ENCODE data around the gene EID2B. TPM values are rescaled to one million over a fixed set of nuclear protein-coding genes. Genes with fewer than 3 reads are reported as not detected.
A peak's percentile ranks its signal among the peaks of the same experiment; 100 is the strongest.

The EID2B gene
- total RNA-seq, 1 experiment from 2014 or later: 3.4 TPM

DNA sequence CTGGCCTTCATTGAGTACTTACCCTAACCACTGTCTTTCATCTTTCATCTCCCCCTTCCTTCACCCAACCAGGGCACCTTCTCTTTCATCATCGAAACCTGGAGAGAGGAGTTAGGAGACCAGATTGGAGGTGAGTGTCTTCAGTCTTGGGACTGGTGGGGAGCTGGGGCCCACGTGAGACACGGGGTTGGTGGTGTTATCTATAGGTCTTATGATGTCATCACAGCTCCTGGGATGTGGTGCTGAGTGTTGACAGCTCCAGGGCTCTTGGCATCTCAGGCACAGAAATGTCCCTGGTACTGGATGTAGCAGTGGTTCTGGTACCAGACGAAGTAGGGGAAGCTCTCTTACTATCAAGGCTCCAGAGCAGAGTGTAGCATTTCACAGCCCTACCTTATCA lies 32.1 kb downstream of the EID2B start:
- POLR2A ChIA-PET (ENCODE audit: low non-redundant PET): interaction anchor here (0.6 to 1.0 kb wide), 2 partner anchors 65 to 334 kb away, joined by 10 to 14 read pairs; partner anchors contain the start of genes DYRK1B and RPS16

DNA sequence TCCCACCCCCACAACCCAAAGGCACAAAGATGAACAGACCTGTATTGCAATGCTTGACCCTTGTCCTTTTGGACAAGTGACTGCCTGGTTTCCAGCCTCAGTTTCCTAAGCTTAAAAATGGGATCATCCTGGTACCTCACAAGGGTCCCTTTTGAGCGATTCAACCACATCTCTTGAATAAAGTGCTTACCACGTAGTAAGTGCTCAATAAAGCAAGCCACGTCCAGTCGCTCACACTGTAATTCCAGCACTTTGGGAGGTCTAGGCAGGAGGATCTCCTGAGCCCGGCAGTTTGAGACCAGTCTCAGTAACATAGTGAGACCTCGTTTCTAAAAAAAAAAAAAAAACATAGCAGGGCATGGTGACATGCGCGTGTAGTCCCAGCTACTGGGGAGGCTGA lies 32.7 kb downstream of the EID2B start:
- intact Hi-C loops (cut with micrococcal nuclease; ENCODE audit: unreplicated experiment): no loop called here

More for the DNA sequence above, 32.1 kb downstream of the EID2B start:
- CTCF ChIA-PET: interaction anchor here (0.6 to 0.7 kb wide), 2 partner anchors 10 to 48 kb away, joined by 4 to 6 read pairs; no protein-coding TSS in a partner anchor
- H3K36me3 ChIP-seq (ENCODE audit: insufficient read depth, low read length, poor library complexity, severe bottlenecking): no peaks in the 10 kb centered on the region
- BruUV-seq (replicated peaks): no TSS peak
- H3K27ac ChIP-seq (ENCODE audit: low read depth, low read length, poor library complexity, severe bottlenecking): no peak overlapping the region
- TF ChIP-seq, protein P1, sequence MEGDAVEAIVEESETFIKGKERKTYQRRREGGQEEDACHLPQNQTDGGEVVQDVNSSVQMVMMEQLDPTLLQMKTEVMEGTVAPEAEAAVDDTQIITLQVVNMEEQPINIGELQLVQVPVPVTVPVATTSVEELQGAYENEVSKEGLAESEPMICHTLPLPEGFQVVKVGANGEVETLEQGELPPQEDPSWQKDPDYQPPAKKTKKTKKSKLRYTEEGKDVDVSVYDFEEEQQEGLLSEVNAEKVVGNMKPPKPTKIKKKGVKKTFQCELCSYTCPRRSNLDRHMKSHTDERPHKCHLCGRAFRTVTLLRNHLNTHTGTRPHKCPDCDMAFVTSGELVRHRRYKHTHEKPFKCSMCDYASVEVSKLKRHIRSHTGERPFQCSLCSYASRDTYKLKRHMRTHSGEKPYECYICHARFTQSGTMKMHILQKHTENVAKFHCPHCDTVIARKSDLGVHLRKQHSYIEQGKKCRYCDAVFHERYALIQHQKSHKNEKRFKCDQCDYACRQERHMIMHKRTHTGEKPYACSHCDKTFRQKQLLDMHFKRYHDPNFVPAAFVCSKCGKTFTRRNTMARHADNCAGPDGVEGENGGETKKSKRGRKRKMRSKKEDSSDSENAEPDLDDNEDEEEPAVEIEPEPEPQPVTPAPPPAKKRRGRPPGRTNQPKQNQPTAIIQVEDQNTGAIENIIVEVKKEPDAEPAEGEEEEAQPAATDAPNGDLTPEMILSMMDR (conservative IDR thresholded peaks at IDR 0.05; ENCODE audit: low read depth, low read length): no peak
- no peak for TF ChIP-seq EZH2 (IDR thresholded peaks at IDR 0.05; ENCODE audit: borderline replicate concordance, low read depth, low read length, poor library complexity, severe bottlenecking)
- peaks cover 20% of the 10 kb centered on the region for H3K27me3 ChIP-seq (replicated peaks; ENCODE audit: insufficient read depth, low read depth, low read length, poor library complexity)
- no peak for DNase-seq (ENCODE audit: low spot score)
- H3K9me3 ChIP-seq (ENCODE audit: low read depth, low read length, poor library complexity, severe bottlenecking): no peaks in the 10 kb centered on the region
- peaks cover 13% of the 10 kb centered on the region for H3K4me1 ChIP-seq (ENCODE audit: insufficient read depth, low read length, poor library complexity, severe bottlenecking)
- intact Hi-C loops (cut with micrococcal nuclease; ENCODE audit: unreplicated experiment): no loop called here
- H3K4me3 ChIP-seq (ENCODE audit: low read depth, low read length, poor library complexity, severe bottlenecking): no peak overlapping the region

DNA sequence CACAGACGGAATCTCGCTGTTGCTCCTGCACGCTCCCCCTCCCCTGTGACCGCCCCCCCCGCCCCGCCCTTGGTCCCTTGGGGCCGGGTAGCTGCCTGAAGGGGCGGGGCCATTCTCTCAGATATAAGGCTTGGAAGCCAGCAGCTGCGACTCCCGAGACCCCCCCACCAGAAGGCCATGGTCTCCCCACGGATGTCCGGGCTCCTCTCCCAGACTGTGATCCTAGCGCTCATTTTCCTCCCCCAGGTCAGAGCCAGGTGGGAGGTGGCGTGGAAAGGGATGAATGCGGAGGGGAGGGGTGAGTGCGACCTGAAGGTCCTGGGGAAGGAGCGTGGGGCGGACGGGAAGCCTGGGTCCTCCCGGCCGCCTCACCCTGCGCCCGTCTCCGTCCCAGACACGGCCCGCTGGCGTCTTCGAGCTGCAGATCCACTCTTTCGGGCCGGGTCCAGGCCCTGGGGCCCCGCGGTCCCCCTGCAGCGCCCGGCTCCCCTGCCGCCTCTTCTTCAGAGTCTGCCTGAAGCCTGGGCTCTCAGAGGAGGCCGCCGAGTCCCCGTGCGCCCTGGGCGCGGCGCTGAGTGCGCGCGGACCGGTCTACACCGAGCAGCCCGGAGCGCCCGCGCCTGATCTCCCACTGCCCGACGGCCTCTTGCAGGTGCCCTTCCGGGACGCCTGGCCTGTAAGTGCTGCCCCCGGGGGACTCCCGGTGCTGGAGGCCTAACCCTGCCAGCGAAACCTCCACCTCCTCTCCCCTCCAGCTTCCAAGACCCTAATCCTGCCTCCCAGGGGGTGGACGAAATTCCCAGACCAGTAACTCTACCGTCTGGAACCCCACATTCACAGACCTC lies 33.6 kb downstream of the EID2B start, which contains the start of gene DLL3:
Gene DLL3 (plus strand): TSS at position 150 of the 845 bp plus-strand sequence. CDS start 28 bp downstream, at position 178.
- H3K27me3 ChIP-seq (replicated peaks; ENCODE audit: insufficient read depth, low read depth, low read length, poor library complexity): peaks cover 20% of the 10 kb centered on the region
- H3K9me3 ChIP-seq (ENCODE audit: low read depth, low read length, poor library complexity, severe bottlenecking): no peaks in the 10 kb centered on the region
- no TSS peak for BruUV-seq (replicated peaks)
- H3K4me1 ChIP-seq (ENCODE audit: insufficient read depth, low read length, poor library complexity, severe bottlenecking): peaks cover 13% of the 10 kb centered on the region
- POLR2A ChIA-PET (ENCODE audit: low non-redundant PET): no interaction called here
- CTCF ChIA-PET: interaction anchor here (1.0 kb wide), 1 partner anchor 46 kb away, joined by 3 read pairs; no protein-coding TSS in a partner anchor
- no peak for TF ChIP-seq EZH2 (IDR thresholded peaks at IDR 0.05; ENCODE audit: borderline replicate concordance, low read depth, low read length, poor library complexity, severe bottlenecking)
- TF ChIP-seq, protein P1 (conservative IDR thresholded peaks at IDR 0.05; ENCODE audit: low read depth, low read length): no peak
- no peak within 1 kb of the TSS for H3K27ac ChIP-seq (ENCODE audit: low read depth, low read length, poor library complexity, severe bottlenecking)
- peak; percentile 47 for DNase-seq (ENCODE audit: low spot score)
- intact Hi-C loops (cut with micrococcal nuclease; ENCODE audit: unreplicated experiment): no loop called here
- no peaks in the 10 kb centered on the region for H3K36me3 ChIP-seq (ENCODE audit: insufficient read depth, low read length, poor library complexity, severe bottlenecking)
- peak within 1 kb of the TSS; percentile 26 for H3K4me3 ChIP-seq (ENCODE audit: low read depth, low read length, poor library complexity, severe bottlenecking)

More for the DNA sequence above, 32.7 kb downstream of the EID2B start:
- POLR2A ChIA-PET (ENCODE audit: low non-redundant PET): no interaction called here
- Histone ChIP-seq H3K27me3 (replicated peaks; ENCODE audit: insufficient read depth, low read depth, low read length, poor library complexity) (peaks cover 20% of the 10 kb centered on the region), H3K9me3 (ENCODE audit: low read depth, low read length, poor library complexity, severe bottlenecking) (no peaks in the 10 kb centered on the region), H3K4me3 (ENCODE audit: low read depth, low read length, poor library complexity, severe bottlenecking) (no peak overlapping the region), H3K27ac (ENCODE audit: low read depth, low read length, poor library complexity, severe bottlenecking) (no peak overlapping the region), H3K36me3 (ENCODE audit: insufficient read depth, low read length, poor library complexity, severe bottlenecking) (no peaks in the 10 kb centered on the region), H3K4me1 (ENCODE audit: insufficient read depth, low read length, poor library complexity, severe bottlenecking) (peaks cover 13% of the 10 kb centered on the region)
- TF ChIP-seq EZH2 (IDR thresholded peaks at IDR 0.05; ENCODE audit: borderline replicate concordance, low read depth, low read length, poor library complexity, severe bottlenecking): no peak
- TF ChIP-seq, protein P1 (conservative IDR thresholded peaks at IDR 0.05; ENCODE audit: low read depth, low read length): no peak
- BruUV-seq (replicated peaks): no TSS peak
- no peak for DNase-seq (ENCODE audit: low spot score)
- CTCF ChIA-PET: interaction anchor here (0.6 kb wide), 2 partner anchors 11 to 55 kb away, joined by 4 to 6 read pairs; partner anchors contain the start of gene SUPT5H

All from A673 (cell line).